Peyer's patch (tissue), 4 donors: ENCODE results near the gene TRAF5. TPM values are rescaled to one million over a fixed set of nuclear protein-coding genes. Genes with fewer than 3 reads are reported as not detected.

Source experiments
- DNase-seq, 3 donors: peaks; one replicate each; pipeline ENCODE4 v3.0.0-alpha.2; 2017 to 2019
- H3K27ac ChIP-seq, 4 donors: fragments of 200-600 bp; sonication (generic); one replicate each; pipeline ENCODE4 v1.5.1; 2016 to 2019
- H3K27me3 ChIP-seq, 2 donors: fragments of 200-600 bp; sonication (generic); one replicate each; pipeline ENCODE4 v1.5.1; 2019
- H3K36me3 ChIP-seq, 3 donors: fragments of 200-600 bp; sonication (generic); one replicate each; pipeline ENCODE4 v1.5.1; 2016 to 2019
- H3K4me1 ChIP-seq, 4 donors: fragments of 200-600 bp; sonication (generic); one replicate each; pipeline ENCODE4 v1.5.1; 2016 to 2019
- H3K4me3 ChIP-seq, 4 donors: fragments of 200-600 bp; sonication (generic); 1 replicate in 3 of 4; 2 replicates in 1 of 4; pipeline ENCODE4 v1.5.1; 2016 to 2019; ENCODE audit warnings: mild to moderate bottlenecking in 1 of 4
- H3K9me3 ChIP-seq, 4 donors: fragments of 200-600 bp; sonication (generic); one replicate each; pipeline ENCODE4 v1.5.1; 2016 to 2019; ENCODE audit warnings: mild to moderate bottlenecking in 1 of 4
- CTCF ChIP-seq, 6 experiments: fragments of 450-650 bp in 4 of 6; fragments of 200-600 bp in 2 of 6; sonication (generic) in 1 of 6; IDR thresholded peaks; one replicate each; pipeline ENCODE4 v1.5.1; 2017 to 2019; ENCODE audit warnings: antibody characterized with exemption in 6 of 6, mild to moderate bottlenecking in 3 of 6, moderate library complexity in 1 of 6
- POLR2A ChIP-seq, 2 donors: fragments of 450-650 bp; IDR thresholded peaks; one replicate each; pipeline ENCODE4 v1.5.1; 2017; ENCODE audit warnings: antibody characterized with exemption in 2 of 2, mild to moderate bottlenecking in 2 of 2, moderate library complexity in 2 of 2
- total RNA-seq, 4 donors: library from RNA; depleted of rRNA; stranded (reverse); fragments of >200 nt; gene quantifications; one replicate each; pipeline ENCODE4 v1.1.0, GENCODE V29; 2016

The TRAF5 gene
- total RNA-seq, 4 donors from 2014 or later = 10.9 to 98.2 (median 24.9) TPM

GRCh38 chr1:211420845-211421454, 94.3 kb downstream of the TRAF5 start:
- H3K27ac ChIP-seq = no peak overlapping the region
- no peaks in the 10 kb centered on the region for H3K4me1 ChIP-seq
- no peaks in the 10 kb centered on the region for H3K27me3 ChIP-seq
- DNase-seq = no peak
- no peak for TF ChIP-seq CTCF (IDR thresholded peaks at IDR 0.05)
- no peak for TF ChIP-seq POLR2A (IDR thresholded peaks at IDR 0.05)
- H3K9me3 ChIP-seq = no peaks in the 10 kb centered on the region
- H3K36me3 ChIP-seq = no peaks in the 10 kb centered on the region
- no peak overlapping the region for H3K4me3 ChIP-seq

- Histone ChIP-seq H3K27me3 (no peaks in the 10 kb centered on the region), H3K9me3 (no peaks in the 10 kb centered on the region), H3K27ac (no peak overlapping the region), H3K4me3 (no peak overlapping the region), H3K36me3 (no peaks in the 10 kb centered on the region), H3K4me1 (no peaks in the 10 kb centered on the region)
- DNase-seq = no peak
- TF ChIP-seq POLR2A (IDR thresholded peaks at IDR 0.05) = no peak
- TF ChIP-seq CTCF (IDR thresholded peaks at IDR 0.05) = no peak
Observed at GRCh38 chr1:211424018-211424417, 97.4 kb downstream of the TRAF5 start.

Other genes starting within 250 kb of the TRAF5 start
- 10 to 100 TPM in 1 of 4 donors, 1 to 10 TPM in 2, under 1 TPM in 1; 0.53 to 16.5 (median 2.4) TPM for gene KCNH1, start 192.7 kb upstream of the TRAF5 start, total RNA-seq
- 10 to 100 TPM; 69.3 to 95.4 (median 74.7) TPM for gene RCOR3, start 67.5 kb upstream of the TRAF5 start, total RNA-seq
- under 1 TPM in 1 of 4 donors, not detected in 3; 0.27 TPM for gene RD3, start 165.3 kb downstream of the TRAF5 start, total RNA-seq